ENCODE results near the gene IQCH.

The IQCH gene

GRCh38 chr15:67461735-67462134 lies 207.1 kb downstream of the IQCH start:
- no peak for DNase-seq (ENCODE audit: extremely low read depth, insufficient read length)
- Histone ChIP-seq H3K36me3 (ENCODE audit: control insufficient read depth, insufficient read depth, low read length) (no peaks in the 10 kb centered on the region; the same call in 1 of the 2 replicates), H3K4me3 (replicated peaks; ENCODE audit: low read depth, low read length) (no peak overlapping the region), H3K27me3 (replicated peaks; ENCODE audit: control insufficient read depth, insufficient read depth, low read length) (no peaks in the 10 kb centered on the region)
- no peak for TF ChIP-seq CTCF (IDR thresholded peaks at IDR 0.05; ENCODE audit: insufficient read depth, low read length, poor library complexity, severe bottlenecking)

- Histone ChIP-seq H3K4me3 (replicated peaks; ENCODE audit: low read depth, low read length) (no peak overlapping the region), H3K36me3 (ENCODE audit: control insufficient read depth, insufficient read depth, low read length) (no peaks in the 10 kb centered on the region; the same call in 1 of the 2 replicates), H3K27me3 (replicated peaks; ENCODE audit: control insufficient read depth, insufficient read depth, low read length) (no peaks in the 10 kb centered on the region)
- no peak for TF ChIP-seq CTCF (IDR thresholded peaks at IDR 0.05; ENCODE audit: insufficient read depth, low read length, poor library complexity, severe bottlenecking)
- no peak for DNase-seq (ENCODE audit: extremely low read depth, insufficient read length)
Measured at GRCh38 chr15:67462875-67463274, 208.3 kb downstream of the IQCH start.

- TF ChIP-seq CTCF (IDR thresholded peaks at IDR 0.05; ENCODE audit: insufficient read depth, low read length, poor library complexity, severe bottlenecking): no peak
- DNase-seq (ENCODE audit: extremely low read depth, insufficient read length): no peak
- no peaks in the 10 kb centered on the region for H3K27me3 ChIP-seq (replicated peaks; ENCODE audit: control insufficient read depth, insufficient read depth, low read length)
- H3K4me3 ChIP-seq (replicated peaks; ENCODE audit: low read depth, low read length): no peak overlapping the region
- no peaks in the 10 kb centered on the region for H3K36me3 ChIP-seq (ENCODE audit: control insufficient read depth, insufficient read depth, low read length)
Measured at GRCh38 chr15:67463488-67463887, 208.9 kb downstream of the IQCH start.

DNA sequence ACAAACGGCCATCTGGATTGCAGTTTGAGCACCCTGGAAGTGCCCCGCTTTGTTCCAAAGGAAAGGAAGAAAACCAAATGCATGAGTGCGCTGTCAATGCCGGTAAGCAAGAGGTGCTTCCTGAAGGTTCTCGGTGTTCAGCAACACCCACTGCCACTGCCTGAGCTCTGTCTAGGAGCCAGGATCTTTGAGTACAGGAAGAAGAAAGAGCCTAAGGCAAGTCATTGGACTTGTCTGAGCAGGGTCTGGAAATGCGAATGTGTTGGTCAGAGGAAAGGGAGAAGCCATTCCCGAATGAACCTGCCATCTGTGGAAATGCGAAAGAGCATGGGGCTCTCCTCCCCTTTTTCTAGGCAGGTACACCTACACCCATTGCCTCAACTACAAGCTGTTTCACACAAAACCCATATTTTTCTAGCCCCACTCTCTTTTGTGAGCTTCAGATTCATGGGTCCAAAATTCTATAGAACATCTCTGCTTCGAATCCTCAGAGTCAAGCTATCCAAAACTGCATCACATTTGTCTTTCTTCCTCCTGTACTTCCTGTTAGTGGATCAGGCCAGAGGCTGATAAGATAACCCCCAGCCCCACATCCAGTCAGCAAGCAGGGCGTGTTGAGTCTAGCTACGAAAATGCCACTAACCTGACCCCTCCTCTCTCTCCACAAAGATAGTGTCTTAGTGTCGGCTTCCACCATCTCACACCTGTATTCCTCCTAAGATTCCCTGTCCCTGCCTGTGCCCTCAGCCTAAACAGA lies 210.8 kb downstream of the IQCH start:
- DNase-seq (ENCODE audit: extremely low read depth, insufficient read length): no peak
- H3K27me3 ChIP-seq (replicated peaks; ENCODE audit: control insufficient read depth, insufficient read depth, low read length): no peaks in the 10 kb centered on the region
- H3K36me3 ChIP-seq (ENCODE audit: control insufficient read depth, insufficient read depth, low read length): no peaks in the 10 kb centered on the region
- no peak overlapping the region for H3K4me3 ChIP-seq (replicated peaks; ENCODE audit: low read depth, low read length)
- TF ChIP-seq CTCF (IDR thresholded peaks at IDR 0.05; ENCODE audit: insufficient read depth, low read length, poor library complexity, severe bottlenecking): no peak

- DNase-seq (ENCODE audit: extremely low read depth, insufficient read length): no peak
- Histone ChIP-seq H3K36me3 (ENCODE audit: control insufficient read depth, insufficient read depth, low read length) (no peaks in the 10 kb centered on the region), H3K4me3 (replicated peaks; ENCODE audit: low read depth, low read length) (no peak overlapping the region), H3K27me3 (replicated peaks; ENCODE audit: control insufficient read depth, insufficient read depth, low read length) (no peaks in the 10 kb centered on the region)
- TF ChIP-seq CTCF (IDR thresholded peaks at IDR 0.05; ENCODE audit: insufficient read depth, low read length, poor library complexity, severe bottlenecking): no peak
Measured at GRCh38 chr15:67468416-67468815, 213.8 kb downstream of the IQCH start.
